GM12878 (cell line): ENCODE results near the gene GM2A. TPM values are rescaled to one million over a fixed set of nuclear protein-coding genes. Genes with fewer than 3 reads are reported as not detected.
A peak's percentile ranks its signal among the peaks of the same experiment; 100 is the strongest.

Source experiments
- ATAC-seq: fragments of 200-7000 bp; cut with Tn5 transposase; 3 replicates; pipeline ENCODE4 v1.9.1; 2020; ENCODE audit warnings: mild to moderate bottlenecking, moderate library complexity
- BruUV-seq: library from RNA; stranded (reverse); fragments of 400-500 nt; replicated peaks from 2 replicates; lab custom pipeline; 2021; lab: Mats Ljungman, UMichigan
- CTCF ChIA-PET: fragments of 300-600 bp; sonication (Branson Sonifier 250); formaldehyde crosslinking; extraction: SDS; loops from one replicate; lab custom pipeline; 2021; ENCODE audit warnings: inconsistent platforms; lab: Yijun Ruan, JAX
- POLR2A ChIA-PET: fragments of 350-600 bp; formaldehyde crosslinking; extraction: SDS; loops from one replicate; lab custom pipeline; 2021; ENCODE audit warnings: inconsistent platforms; lab: Charles Lee
- RAD21 ChIA-PET: fragments of 300-600 bp; sonication (Branson Sonifier 250); formaldehyde crosslinking; loops from one replicate; lab custom pipeline; 2023; ENCODE audit warnings: antibody characterized with exemption; ENCODE audit not compliant: unreplicated experiment; lab: Charles Lee
- SMC1A ChIA-PET: fragments of 300-600 bp; sonication (Branson Sonifier 250); formaldehyde crosslinking; loops from one replicate; lab custom pipeline; 2023; ENCODE audit not compliant: unreplicated experiment, uncharacterized antibody; lab: Charles Lee
- DNase-seq: peaks from one replicate; pipeline ENCODE4 v3.0.0-alpha.2; 2011; ENCODE audit warnings: low read depth, low spot score
- FAIRE-seq: peaks from 3 replicates; lab custom pipeline; 2011; peaks lifted over from hg19 to GRCh38; lab: Jason Lieb, UNC
- H2AFZ ChIP-seq: 2 replicates; pipeline ENCODE4 v1.6.0; 2011; ENCODE audit warnings: low read depth, low read length, control low read depth; ENCODE audit not compliant: control insufficient read depth
- H3K27ac ChIP-seq: 2 replicates; pipeline ENCODE4 v1.5.1; 2011; ENCODE audit warnings: control low read depth; ENCODE audit not compliant: control insufficient read depth, insufficient read depth
- H3K27me3 ChIP-seq, 2 experiments: replicated peaks in 1 of 2; 2 replicates each; pipeline versions ENCODE4 v1.6.0 to v1.6.1; 2011; ENCODE audit warnings: low read length in 1 of 2; ENCODE audit not compliant: control insufficient read depth in 2 of 2, insufficient read depth in 2 of 2
- H3K36me3 ChIP-seq, 2 experiments: 2 replicates each; pipeline ENCODE4 v1.5.1; 2011; ENCODE audit warnings: low read length in 1 of 2; ENCODE audit not compliant: control insufficient read depth in 2 of 2, insufficient read depth in 2 of 2
- H3K4me1 ChIP-seq: 2 replicates; pipeline ENCODE4 v1.6.1; 2011; ENCODE audit warnings: mild to moderate bottlenecking, low read length, moderate library complexity, mixed read lengths; ENCODE audit not compliant: control insufficient read depth, insufficient read depth
- H3K4me2 ChIP-seq: 2 replicates; pipeline ENCODE4 v1.6.0; 2011; ENCODE audit warnings: control low read depth; ENCODE audit not compliant: control insufficient read depth, insufficient read depth
- H3K4me3 ChIP-seq: fragments of 200-600 bp; sonication (generic); 2 replicates; pipeline ENCODE4 v1.5.1; 2016
- H3K79me2 ChIP-seq: 2 replicates; pipeline ENCODE4 v1.6.0; 2011; ENCODE audit warnings: low read length; ENCODE audit not compliant: control insufficient read depth, insufficient read depth
- H3K9ac ChIP-seq: 2 replicates; pipeline ENCODE4 v1.8.0; 2011; ENCODE audit warnings: low read length, control low read depth, mixed read lengths; ENCODE audit not compliant: control insufficient read depth, insufficient read depth
- H3K9me3 ChIP-seq: replicated peaks from 3 replicates; pipeline ENCODE4 v1.5.1; 2011; ENCODE audit warnings: mild to moderate bottlenecking, low read length; ENCODE audit not compliant: control insufficient read depth, insufficient read depth
- H4K20me1 ChIP-seq: 2 replicates; pipeline ENCODE4 v1.6.0; 2011; ENCODE audit not compliant: control insufficient read depth, insufficient read depth
- ATF7 ChIP-seq: fragments of 450-650 bp; IDR thresholded peaks from 2 replicates; pipeline ENCODE4 v1.6.1; 2016; ENCODE audit warnings: low read depth, mild to moderate bottlenecking
- BCL11A ChIP-seq: IDR thresholded peaks from 2 replicates; pipeline ENCODE4 v1.6.1; 2011; ENCODE audit warnings: low read depth, low read length
- HDGF ChIP-seq: fragments of 450-650 bp; IDR thresholded peaks from 2 replicates; pipeline ENCODE4 v1.6.1; 2016; ENCODE audit warnings: antibody characterized with exemption
- MTA3 ChIP-seq: IDR thresholded peaks from 2 replicates; pipeline ENCODE4 v1.6.1; 2012; ENCODE audit warnings: low read length, inconsistent platforms, borderline replicate concordance
- MYB ChIP-seq: fragments of 150-350 bp; IDR thresholded peaks from 2 replicates; pipeline ENCODE4 v1.6.1; 2014; ENCODE audit warnings: mild to moderate bottlenecking, low read depth, low read length, borderline replicate concordance
- NBN ChIP-seq: fragments of 450-650 bp; IDR thresholded peaks from 2 replicates; pipeline ENCODE4 v1.6.1; 2016
- NFYB ChIP-seq: IDR thresholded peaks from 2 replicates; pipeline ENCODE4 v1.6.1; 2011; ENCODE audit warnings: low read depth, mild to moderate bottlenecking, low read length, improper control_type of control experiment, moderate library complexity; ENCODE audit not compliant: insufficient read depth
- PAX5 ChIP-seq: IDR thresholded peaks from 2 replicates; pipeline ENCODE4 v1.6.1; 2011; ENCODE audit warnings: low read depth, low read length, borderline replicate concordance
- SMARCA5 ChIP-seq: fragments of 450-650 bp; IDR thresholded peaks from 2 replicates; pipeline ENCODE4 v1.6.1; 2017; ENCODE audit warnings: mild to moderate bottlenecking
- STAT3 ChIP-seq: IDR thresholded peaks from 2 replicates; pipeline ENCODE4 v1.6.1; 2011; ENCODE audit warnings: low read depth, low read length, improper control_type of control experiment
- YY1 ChIP-seq: IDR thresholded peaks from 2 replicates; pipeline ENCODE4 v1.6.1; 2011; ENCODE audit warnings: low read depth, mild to moderate bottlenecking, low read length
- ZBED1 ChIP-seq: IDR thresholded peaks from 2 replicates; pipeline ENCODE4 v1.6.1; 2016; ENCODE audit warnings: borderline replicate concordance
- ZNF217 ChIP-seq: fragments of 450-650 bp; IDR thresholded peaks from 2 replicates; pipeline ENCODE4 v1.6.1; 2017; ENCODE audit warnings: antibody characterized with exemption, mild to moderate bottlenecking
- ZNF24 ChIP-seq: fragments of 450-650 bp; IDR thresholded peaks from 2 replicates; pipeline ENCODE4 v1.6.1; 2017; ENCODE audit warnings: antibody characterized with exemption, mild to moderate bottlenecking
- WGBS: methylation state at CpG from one replicate; pipeline ENCODE4 v1.1.6; 2016; ENCODE audit warnings: low lambda C conversion rate; ENCODE audit not compliant: insufficient replicate concordance, insufficient coverage; ENCODE audit errors: missing lambda C conversion rate; 5-methylcytosine and 5-hydroxymethylcytosine counted together
- in situ Hi-C: fragments of 300-500 bp; cut with MboI; formaldehyde crosslinking; loops from 9 replicates; pipeline ENCODE4 v1.14.3; 2018; ENCODE audit warnings: mixed read lengths
- intact Hi-C: fragments of 100-400 bp; cut with micrococcal nuclease; formaldehyde crosslinking; loops from one replicate; pipeline ENCODE4 v1.14.2; 2022; ENCODE audit not compliant: unreplicated experiment
- polyA plus RNA-seq, 11 experiments: library from polyadenylated mRNA; depleted of rRNA in 4 of 11; unstranded in 6 of 11; stranded (reverse) in 5 of 11; fragments of >200 nt; fragmentation: Nextera tagmentation in 4 of 11; fragmentation: Illumina TruSeq in 1 of 11; extraction: Ambion mirVana in 4 of 11; extraction: Trizol in 1 of 11; gene quantifications; 1 replicate in 1 of 11; 2 replicates in 10 of 11; pipeline versions ENCODE4 v1.2.1 to v1.2.3, GENCODE V29; 2011 to 2016; ENCODE audit warnings: inconsistent platforms in 2 of 11, missing spikeins in 2 of 11, low read depth in 1 of 11
- total RNA-seq, 4 experiments: library from RNA; depleted of rRNA in 3 of 4; stranded (reverse); fragments of >200 nt in 3 of 4; fragmentation: Illumina TruSeq in 1 of 4; extraction: Trizol in 1 of 4; gene quantifications; 2 replicates each; pipeline versions ENCODE4 v1.2.1 to v1.2.3, GENCODE V29; 2013 to 2021
- TF ChIP-seq, protein P1 (sequence below): fragments of 150-350 bp; IDR thresholded peaks from 2 replicates; pipeline ENCODE4 v1.6.1; 2014; ENCODE audit warnings: mild to moderate bottlenecking, low read depth, low read length
- TF ChIP-seq, protein P2 (sequence below): fragments of 450-650 bp; IDR thresholded peaks from 2 replicates; pipeline ENCODE4 v1.6.1; 2017; ENCODE audit warnings: borderline replicate concordance
- TF ChIP-seq, protein P3 (sequence below): fragments of 150-350 bp; IDR thresholded peaks from 2 replicates; pipeline ENCODE4 v1.6.1; 2016; ENCODE audit warnings: low read depth, low read length
- TF ChIP-seq, protein P4 (sequence below): fragments of 450-650 bp; IDR thresholded peaks from 2 replicates; pipeline ENCODE4 v1.6.1; 2016; ENCODE audit warnings: mild to moderate bottlenecking

The GM2A gene
- total and polyA plus RNA-seq, 10 of the 15 experiments (the other 5 are each of a cell fraction or from before 2014, with no cell fraction given) = 33.6 to 106 (median 68.2) TPM

DNA sequence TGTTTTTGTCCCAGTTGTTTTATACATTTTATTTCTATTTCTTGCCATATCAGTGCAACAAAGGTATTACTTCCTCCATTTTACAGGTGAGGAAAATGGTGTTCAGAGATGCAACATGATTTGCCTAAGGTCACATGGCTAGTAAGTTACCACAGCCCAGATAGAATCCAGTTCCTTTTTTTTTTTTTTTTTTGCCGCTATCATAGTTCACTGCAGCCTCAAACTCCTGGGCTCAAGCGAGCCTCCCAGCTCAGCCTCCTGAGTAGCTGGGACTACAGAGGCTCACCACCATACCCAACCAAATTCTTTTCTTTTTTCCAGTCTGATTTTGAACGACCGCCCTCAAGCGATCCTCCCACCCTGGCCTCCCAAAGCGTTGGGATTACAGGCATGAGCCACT, 28.6 kb upstream of the GM2A start:
- FAIRE-seq (no peak), ATAC-seq (peak; percentile 12), DNase-seq (no peak)
- H3K79me2 ChIP-seq = peaks cover 49% of the 10 kb centered on the region
- H3K27me3 ChIP-seq = no peaks in the 10 kb centered on the region
- peak overlapping the region; percentile 97; the same call in 1 of the 2 replicates for H3K4me3 ChIP-seq
- no peaks in the 10 kb centered on the region for H3K9me3 ChIP-seq
- 79% methylated on average over 5 of the region's 6 CpGs for WGBS
- peaks cover 0 to 2% of the 10 kb centered on the region in 2 experiments; a peak in 1 of 4 replicates for H3K36me3 ChIP-seq
- H3K4me1 ChIP-seq = peaks cover 24% of the 10 kb centered on the region
- no TSS peak for BruUV-seq
- peak overlapping the region; percentile 89 for H3K27ac ChIP-seq
- CTCF ChIA-PET = interaction anchor here (0.8 to 17.0 kb wide), 7 partner anchors 12 to 126 kb away, joined by 3 to 293 read pairs (median 9); partner anchors contain the start of gene GM2A
- SMC1A ChIA-PET = interaction anchor here (1.4 to 18.6 kb wide), 11 partner anchors 7 to 109 kb away, joined by 3 to 325 read pairs (median 6); partner anchors contain the start of gene GM2A
- intact Hi-C loops (loop anchor here (1.0 to 5.0 kb wide), 2 partner anchors 10 to 73 kb away; no protein-coding TSS in a partner anchor), in situ Hi-C loops (no loop called here)
- H4K20me1 ChIP-seq = no peaks in the 10 kb centered on the region
- RAD21 ChIA-PET = interaction anchor here (1.5 to 7.8 kb wide), 10 partner anchors 10 to 101 kb away, joined by 3 to 117 read pairs (median 28); partner anchors contain the start of gene GM2A
- POLR2A ChIA-PET = interaction anchor here (0.6 to 17.1 kb wide), 14 partner anchors 11 to 142 kb away, joined by 3 to 290 read pairs (median 6); partner anchors contain the start of genes GM2A and TNIP1
- peak overlapping the region; percentile 91; the same call in 1 of the 2 replicates for H3K9ac ChIP-seq
- peak overlapping the region; percentile 55 for H2AFZ ChIP-seq
- H3K4me2 ChIP-seq = peak overlapping the region; percentile 93
- TF ChIP-seq, protein P1, sequence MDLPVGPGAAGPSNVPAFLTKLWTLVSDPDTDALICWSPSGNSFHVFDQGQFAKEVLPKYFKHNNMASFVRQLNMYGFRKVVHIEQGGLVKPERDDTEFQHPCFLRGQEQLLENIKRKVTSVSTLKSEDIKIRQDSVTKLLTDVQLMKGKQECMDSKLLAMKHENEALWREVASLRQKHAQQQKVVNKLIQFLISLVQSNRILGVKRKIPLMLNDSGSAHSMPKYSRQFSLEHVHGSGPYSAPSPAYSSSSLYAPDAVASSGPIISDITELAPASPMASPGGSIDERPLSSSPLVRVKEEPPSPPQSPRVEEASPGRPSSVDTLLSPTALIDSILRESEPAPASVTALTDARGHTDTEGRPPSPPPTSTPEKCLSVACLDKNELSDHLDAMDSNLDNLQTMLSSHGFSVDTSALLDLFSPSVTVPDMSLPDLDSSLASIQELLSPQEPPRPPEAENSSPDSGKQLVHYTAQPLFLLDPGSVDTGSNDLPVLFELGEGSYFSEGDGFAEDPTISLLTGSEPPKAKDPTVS = no peak
- TF ChIP-seq STAT3 = no peak
- no peak for TF ChIP-seq MYB
- no peak for TF ChIP-seq ZBED1
- TF ChIP-seq PAX5 = no peak
- no peak for TF ChIP-seq ZNF24
- TF ChIP-seq, protein P2, sequence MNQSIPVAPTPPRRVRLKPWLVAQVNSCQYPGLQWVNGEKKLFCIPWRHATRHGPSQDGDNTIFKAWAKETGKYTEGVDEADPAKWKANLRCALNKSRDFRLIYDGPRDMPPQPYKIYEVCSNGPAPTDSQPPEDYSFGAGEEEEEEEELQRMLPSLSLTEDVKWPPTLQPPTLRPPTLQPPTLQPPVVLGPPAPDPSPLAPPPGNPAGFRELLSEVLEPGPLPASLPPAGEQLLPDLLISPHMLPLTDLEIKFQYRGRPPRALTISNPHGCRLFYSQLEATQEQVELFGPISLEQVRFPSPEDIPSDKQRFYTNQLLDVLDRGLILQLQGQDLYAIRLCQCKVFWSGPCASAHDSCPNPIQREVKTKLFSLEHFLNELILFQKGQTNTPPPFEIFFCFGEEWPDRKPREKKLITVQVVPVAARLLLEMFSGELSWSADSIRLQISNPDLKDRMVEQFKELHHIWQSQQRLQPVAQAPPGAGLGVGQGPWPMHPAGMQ = no peak
- TF ChIP-seq HDGF = peak; percentile 10; the same call in 1 of the 2 replicates
- 0 out of 2 replicates have a peak, but pooled peaks have one; percentile 10 for TF ChIP-seq ATF7
- TF ChIP-seq, protein P3, sequence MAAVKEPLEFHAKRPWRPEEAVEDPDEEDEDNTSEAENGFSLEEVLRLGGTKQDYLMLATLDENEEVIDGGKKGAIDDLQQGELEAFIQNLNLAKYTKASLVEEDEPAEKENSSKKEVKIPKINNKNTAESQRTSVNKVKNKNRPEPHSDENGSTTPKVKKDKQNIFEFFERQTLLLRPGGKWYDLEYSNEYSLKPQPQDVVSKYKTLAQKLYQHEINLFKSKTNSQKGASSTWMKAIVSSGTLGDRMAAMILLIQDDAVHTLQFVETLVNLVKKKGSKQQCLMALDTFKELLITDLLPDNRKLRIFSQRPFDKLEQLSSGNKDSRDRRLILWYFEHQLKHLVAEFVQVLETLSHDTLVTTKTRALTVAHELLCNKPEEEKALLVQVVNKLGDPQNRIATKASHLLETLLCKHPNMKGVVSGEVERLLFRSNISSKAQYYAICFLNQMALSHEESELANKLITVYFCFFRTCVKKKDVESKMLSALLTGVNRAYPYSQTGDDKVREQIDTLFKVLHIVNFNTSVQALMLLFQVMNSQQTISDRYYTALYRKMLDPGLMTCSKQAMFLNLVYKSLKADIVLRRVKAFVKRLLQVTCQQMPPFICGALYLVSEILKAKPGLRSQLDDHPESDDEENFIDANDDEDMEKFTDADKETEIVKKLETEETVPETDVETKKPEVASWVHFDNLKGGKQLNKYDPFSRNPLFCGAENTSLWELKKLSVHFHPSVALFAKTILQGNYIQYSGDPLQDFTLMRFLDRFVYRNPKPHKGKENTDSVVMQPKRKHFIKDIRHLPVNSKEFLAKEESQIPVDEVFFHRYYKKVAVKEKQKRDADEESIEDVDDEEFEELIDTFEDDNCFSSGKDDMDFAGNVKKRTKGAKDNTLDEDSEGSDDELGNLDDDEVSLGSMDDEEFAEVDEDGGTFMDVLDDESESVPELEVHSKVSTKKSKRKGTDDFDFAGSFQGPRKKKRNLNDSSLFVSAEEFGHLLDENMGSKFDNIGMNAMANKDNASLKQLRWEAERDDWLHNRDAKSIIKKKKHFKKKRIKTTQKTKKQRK = no peak
- no peak for TF ChIP-seq ZNF217
- no peak for TF ChIP-seq YY1
- 0 out of 2 replicates have a peak, but pooled peaks have one; percentile 48 for TF ChIP-seq NBN
- TF ChIP-seq SMARCA5 = peak; percentile 20; the same call in 1 of the 2 replicates
- TF ChIP-seq NFYB = no peak
- TF ChIP-seq MTA3 = no peak
- no peak for TF ChIP-seq BCL11A
- TF ChIP-seq, protein P4, sequence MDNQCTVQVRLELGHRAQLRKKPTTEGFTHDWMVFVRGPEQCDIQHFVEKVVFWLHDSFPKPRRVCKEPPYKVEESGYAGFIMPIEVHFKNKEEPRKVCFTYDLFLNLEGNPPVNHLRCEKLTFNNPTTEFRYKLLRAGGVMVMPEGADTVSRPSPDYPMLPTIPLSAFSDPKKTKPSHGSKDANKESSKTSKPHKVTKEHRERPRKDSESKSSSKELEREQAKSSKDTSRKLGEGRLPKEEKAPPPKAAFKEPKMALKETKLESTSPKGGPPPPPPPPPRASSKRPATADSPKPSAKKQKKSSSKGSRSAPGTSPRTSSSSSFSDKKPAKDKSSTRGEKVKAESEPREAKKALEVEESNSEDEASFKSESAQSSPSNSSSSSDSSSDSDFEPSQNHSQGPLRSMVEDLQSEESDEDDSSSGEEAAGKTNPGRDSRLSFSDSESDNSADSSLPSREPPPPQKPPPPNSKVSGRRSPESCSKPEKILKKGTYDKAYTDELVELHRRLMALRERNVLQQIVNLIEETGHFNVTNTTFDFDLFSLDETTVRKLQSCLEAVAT = peak; percentile 89
